Measurements from ENCODE around the gene GOSR2.
"Not testable (repeated sequence)": the region's sequence is repeated elsewhere in the genome, so short reads cannot be mapped to it uniquely, and the experiment has no call there.

GOSR2 gene

DNA sequence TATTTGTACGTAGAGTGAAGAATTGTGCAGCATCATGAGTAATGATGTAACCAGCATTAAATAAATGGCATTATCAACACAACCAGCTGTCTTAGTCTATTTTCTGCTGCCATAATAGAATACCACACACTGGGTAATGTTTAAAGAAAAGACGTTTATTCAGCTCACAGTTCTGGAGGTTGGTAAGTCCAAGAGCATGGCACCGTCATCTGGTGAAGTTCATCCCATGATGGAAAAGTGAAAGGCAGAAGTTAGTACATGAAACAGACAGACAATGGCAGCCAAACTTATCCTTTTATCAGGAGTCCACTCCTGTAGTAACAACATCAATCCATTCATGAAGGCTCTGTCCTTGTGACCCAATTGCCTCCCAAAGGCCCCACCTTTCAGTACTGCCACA lies 6.3 kb upstream of the GOSR2 start:
- ChIA-PET CTCF (no interaction called here), POLR2A (no interaction called here)
- no peak for TF ChIP-seq NFRKB (IDR thresholded peaks at IDR 0.05)
- TF ChIP-seq ARNT (IDR thresholded peaks at IDR 0.05), result no peak
- TF ChIP-seq ELF4 (IDR thresholded peaks at IDR 0.05), result no peak
- no peak for TF ChIP-seq FOXA1 (IDR thresholded peaks at IDR 0.05)
- TF ChIP-seq, protein P1, sequence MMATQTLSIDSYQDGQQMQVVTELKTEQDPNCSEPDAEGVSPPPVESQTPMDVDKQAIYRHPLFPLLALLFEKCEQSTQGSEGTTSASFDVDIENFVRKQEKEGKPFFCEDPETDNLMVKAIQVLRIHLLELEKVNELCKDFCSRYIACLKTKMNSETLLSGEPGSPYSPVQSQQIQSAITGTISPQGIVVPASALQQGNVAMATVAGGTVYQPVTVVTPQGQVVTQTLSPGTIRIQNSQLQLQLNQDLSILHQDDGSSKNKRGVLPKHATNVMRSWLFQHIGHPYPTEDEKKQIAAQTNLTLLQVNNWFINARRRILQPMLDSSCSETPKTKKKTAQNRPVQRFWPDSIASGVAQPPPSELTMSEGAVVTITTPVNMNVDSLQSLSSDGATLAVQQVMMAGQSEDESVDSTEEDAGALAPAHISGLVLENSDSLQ (IDR thresholded peaks at IDR 0.05), result no peak
- no peak for TF ChIP-seq L3MBTL2 (conservative IDR thresholded peaks at IDR 0.05)
- no peak for TF ChIP-seq CTBP1 (IDR thresholded peaks at IDR 0.05; ENCODE audit: borderline replicate concordance)
- no peak for TF ChIP-seq ZNF384 (IDR thresholded peaks at IDR 0.05)
- no peak for TF ChIP-seq LEF1 (IDR thresholded peaks at IDR 0.05; ENCODE audit: borderline replicate concordance)
- no peak for TF ChIP-seq SUZ12 (IDR thresholded peaks at IDR 0.05)
- no peak for TF ChIP-seq FOXM1 (IDR thresholded peaks at IDR 0.05; ENCODE audit: borderline replicate concordance)
- TF ChIP-seq BHLHE40 (IDR thresholded peaks at IDR 0.05; ENCODE audit: borderline replicate concordance), result no peak
- no peak for TF ChIP-seq TARDBP (IDR thresholded peaks at IDR 0.05)
- no peak for TF ChIP-seq SP1 (IDR thresholded peaks at IDR 0.05)
- TF ChIP-seq HDGF (IDR thresholded peaks at IDR 0.05; ENCODE audit: borderline replicate concordance), result no peak
- TF ChIP-seq FOXK2 (IDR thresholded peaks at IDR 0.05), result no peak
- DNase-seq (ENCODE audit: extremely low spot score), result no peak

GRCh38 chr17:46917041-46917440 lies 5.9 kb upstream of the GOSR2 start:
- POLR2A ChIA-PET, result no interaction called here
- no peak for DNase-seq (ENCODE audit: extremely low spot score)
- TF ChIP-seq TARDBP (IDR thresholded peaks at IDR 0.05) (no peak), HDGF (IDR thresholded peaks at IDR 0.05; ENCODE audit: borderline replicate concordance) (no peak), CTBP1 (IDR thresholded peaks at IDR 0.05; ENCODE audit: borderline replicate concordance) (no peak), FOXA1 (IDR thresholded peaks at IDR 0.05) (no peak), FOXM1 (IDR thresholded peaks at IDR 0.05; ENCODE audit: borderline replicate concordance) (no peak), SUZ12 (IDR thresholded peaks at IDR 0.05) (no peak), FOXK2 (IDR thresholded peaks at IDR 0.05) (no peak), LEF1 (IDR thresholded peaks at IDR 0.05; ENCODE audit: borderline replicate concordance) (no peak), NFRKB (IDR thresholded peaks at IDR 0.05) (no peak), ELF4 (IDR thresholded peaks at IDR 0.05) (no peak), L3MBTL2 (conservative IDR thresholded peaks at IDR 0.05) (no peak), ARNT (IDR thresholded peaks at IDR 0.05) (no peak), BHLHE40 (IDR thresholded peaks at IDR 0.05; ENCODE audit: borderline replicate concordance) (no peak), ZNF384 (IDR thresholded peaks at IDR 0.05) (no peak), SP1 (IDR thresholded peaks at IDR 0.05) (no peak)
- TF ChIP-seq, protein P1 (IDR thresholded peaks at IDR 0.05), result no peak
- CTCF ChIA-PET, result no interaction called here

DNA sequence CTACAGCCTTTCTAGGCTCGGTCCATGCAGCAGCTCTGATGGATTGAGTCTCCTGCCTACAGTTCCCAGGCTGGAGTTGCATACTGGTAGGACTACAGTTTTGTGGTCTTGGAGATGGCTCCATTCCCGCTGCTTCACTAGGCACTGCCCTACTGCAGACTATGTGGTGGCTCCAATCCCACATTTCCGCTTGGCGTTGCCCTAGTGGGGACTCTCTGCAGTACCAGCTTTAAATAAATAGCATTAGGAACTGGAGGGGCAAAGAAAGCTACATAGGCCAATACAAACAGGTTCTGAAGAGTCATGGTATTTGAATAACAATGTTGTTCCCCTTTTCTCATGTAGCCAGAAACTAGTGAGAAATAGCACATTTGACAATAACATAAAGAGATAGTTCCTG lies 5.4 kb upstream of the GOSR2 start:
- DNase-seq (ENCODE audit: extremely low spot score), result no peak
- ChIA-PET CTCF (no interaction called here), POLR2A (no interaction called here)
- no peak for TF ChIP-seq FOXA1 (IDR thresholded peaks at IDR 0.05)
- TF ChIP-seq NFRKB (IDR thresholded peaks at IDR 0.05), result no peak
- TF ChIP-seq SP1 (IDR thresholded peaks at IDR 0.05), result no peak
- no peak for TF ChIP-seq ZNF384 (IDR thresholded peaks at IDR 0.05)
- no peak for TF ChIP-seq CTBP1 (IDR thresholded peaks at IDR 0.05; ENCODE audit: borderline replicate concordance)
- no peak for TF ChIP-seq BHLHE40 (IDR thresholded peaks at IDR 0.05; ENCODE audit: borderline replicate concordance)
- no peak for TF ChIP-seq L3MBTL2 (conservative IDR thresholded peaks at IDR 0.05)
- TF ChIP-seq, protein P1 (IDR thresholded peaks at IDR 0.05), result no peak
- no peak for TF ChIP-seq ARNT (IDR thresholded peaks at IDR 0.05)
- TF ChIP-seq FOXM1 (IDR thresholded peaks at IDR 0.05; ENCODE audit: borderline replicate concordance), result no peak
- no peak for TF ChIP-seq HDGF (IDR thresholded peaks at IDR 0.05; ENCODE audit: borderline replicate concordance)
- no peak for TF ChIP-seq LEF1 (IDR thresholded peaks at IDR 0.05; ENCODE audit: borderline replicate concordance)
- no peak for TF ChIP-seq SUZ12 (IDR thresholded peaks at IDR 0.05)
- no peak for TF ChIP-seq ELF4 (IDR thresholded peaks at IDR 0.05)
- TF ChIP-seq FOXK2 (IDR thresholded peaks at IDR 0.05), result no peak

GRCh38 chr17:46921962-46922361 lies 998 bp upstream of the GOSR2 start:
- POLR2A ChIA-PET; CTCF ChIA-PET; DNase-seq (ENCODE audit: extremely low spot score): not testable (repeated sequence)

GRCh38 chr17:46922487-46922803 lies 515 bp upstream of the GOSR2 start:
- no peak for DNase-seq (ENCODE audit: extremely low spot score)
- ChIA-PET CTCF (no interaction called here), POLR2A (no interaction called here)
- TF ChIP-seq LEF1 (IDR thresholded peaks at IDR 0.05; ENCODE audit: borderline replicate concordance) (no peak), SP1 (IDR thresholded peaks at IDR 0.05) (no peak), FOXK2 (IDR thresholded peaks at IDR 0.05) (no peak), FOXM1 (IDR thresholded peaks at IDR 0.05; ENCODE audit: borderline replicate concordance) (no peak), TARDBP (IDR thresholded peaks at IDR 0.05) (no peak), ELF4 (IDR thresholded peaks at IDR 0.05) (no peak), CTBP1 (IDR thresholded peaks at IDR 0.05; ENCODE audit: borderline replicate concordance) (no peak), HDGF (IDR thresholded peaks at IDR 0.05; ENCODE audit: borderline replicate concordance) (no peak), BHLHE40 (IDR thresholded peaks at IDR 0.05; ENCODE audit: borderline replicate concordance) (no peak)

DNA sequence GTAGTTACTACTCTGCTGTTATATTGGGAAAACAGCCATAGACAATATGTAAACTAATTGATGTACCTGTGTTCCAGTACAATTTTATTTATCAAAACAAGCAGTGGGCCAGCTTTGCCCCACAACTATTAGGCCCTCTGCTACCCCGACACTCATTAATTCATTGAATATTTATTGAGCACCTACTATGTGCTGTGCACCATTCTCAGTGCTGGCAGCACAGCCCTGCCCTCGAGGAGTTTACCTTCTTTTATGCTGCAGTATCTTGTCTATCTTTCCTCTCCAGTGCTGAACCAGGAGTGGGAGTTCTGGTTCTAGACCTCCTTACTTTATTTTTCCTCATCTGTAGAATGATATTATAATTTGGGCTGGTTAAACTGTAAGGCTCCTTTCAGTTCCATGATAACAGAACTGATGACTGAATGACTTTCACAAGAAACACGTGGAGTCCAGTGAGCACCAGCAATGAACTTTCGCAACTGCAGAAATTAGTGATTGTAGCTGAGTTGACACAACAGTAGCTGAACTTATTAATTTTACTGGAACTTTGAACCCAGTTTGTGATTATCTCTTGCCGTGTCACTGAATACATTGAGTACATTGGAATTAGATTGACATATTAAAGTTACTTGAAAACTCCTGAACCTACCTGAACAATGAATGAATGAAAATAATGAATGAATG lies 2.4 kb downstream of the GOSR2 start:
- DNase-seq (ENCODE audit: extremely low spot score), result no peak
- CTCF ChIA-PET, result no interaction called here
- POLR2A ChIA-PET, result no interaction called here
- TF ChIP-seq SP1 (IDR thresholded peaks at IDR 0.05) (no peak), ELF4 (IDR thresholded peaks at IDR 0.05) (no peak), ARNT (IDR thresholded peaks at IDR 0.05) (no peak), FOXA1 (IDR thresholded peaks at IDR 0.05) (no peak)
- TF ChIP-seq, protein P1 (IDR thresholded peaks at IDR 0.05), result no peak
